KG1 (cell line): ENCODE data around the gene PRXL2B.
"Not testable (repeated sequence)": the region's sequence is repeated elsewhere in the genome, so short reads cannot be mapped to it uniquely, and the experiment has no call there.

Experiments
- DNase-seq: peaks from one replicate; lab custom pipeline; 2025; lab: John Stamatoyannopoulos, UW

The PRXL2B gene

DNA sequence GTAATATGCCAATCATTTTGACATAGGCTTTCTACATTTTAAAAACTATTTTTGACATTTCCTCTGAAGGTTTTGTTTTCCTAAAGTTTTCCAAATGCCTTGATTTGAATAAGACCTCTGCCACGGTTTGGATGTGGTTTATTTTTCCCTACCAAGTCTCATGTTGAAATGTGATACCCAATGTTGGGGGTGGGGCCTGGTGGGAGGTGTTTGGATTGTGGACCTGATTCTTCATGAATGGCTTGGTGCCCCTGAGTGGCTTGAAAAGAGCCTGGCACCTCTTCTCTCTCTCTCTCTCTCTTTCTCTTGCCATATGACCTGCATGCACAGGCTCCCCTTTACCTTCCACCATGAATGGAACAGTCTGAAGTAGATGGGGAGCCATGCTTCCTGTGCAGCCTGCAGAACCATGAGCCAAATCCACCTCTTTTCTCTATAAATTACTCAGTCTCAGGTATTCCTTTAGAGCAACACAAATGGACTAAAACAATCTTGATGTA, 31.4 kb downstream of the PRXL2B start:
- no peak for DNase-seq

GRCh38 chr1:2623571-2624337, 37.2 kb downstream of the PRXL2B start:
- DNase-seq: no peak

- DNase-seq: no peak
Observed at GRCh38 chr1:2624735-2625300, 38.2 kb downstream of the PRXL2B start.

DNA sequence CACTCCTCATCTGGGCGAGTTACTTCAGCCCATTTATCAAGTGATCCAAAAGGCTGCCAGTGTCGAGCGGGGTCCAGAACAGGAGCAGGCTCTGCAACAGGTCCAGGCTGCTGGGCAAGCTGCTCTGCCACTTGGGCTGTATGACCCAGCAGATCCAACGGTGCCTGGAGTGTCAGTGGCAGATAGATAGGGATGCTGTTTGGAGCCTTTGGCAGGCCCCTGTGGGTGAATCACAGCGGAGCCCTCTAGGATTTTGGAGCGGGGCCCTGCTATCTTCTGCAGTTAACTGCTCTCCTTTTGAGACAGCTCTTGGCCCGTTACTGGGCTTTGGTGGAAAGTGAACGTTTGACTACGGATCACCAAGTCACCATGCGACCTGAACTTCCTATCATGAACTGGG, 38.7 kb downstream of the PRXL2B start:
- DNase-seq: no peak

DNA sequence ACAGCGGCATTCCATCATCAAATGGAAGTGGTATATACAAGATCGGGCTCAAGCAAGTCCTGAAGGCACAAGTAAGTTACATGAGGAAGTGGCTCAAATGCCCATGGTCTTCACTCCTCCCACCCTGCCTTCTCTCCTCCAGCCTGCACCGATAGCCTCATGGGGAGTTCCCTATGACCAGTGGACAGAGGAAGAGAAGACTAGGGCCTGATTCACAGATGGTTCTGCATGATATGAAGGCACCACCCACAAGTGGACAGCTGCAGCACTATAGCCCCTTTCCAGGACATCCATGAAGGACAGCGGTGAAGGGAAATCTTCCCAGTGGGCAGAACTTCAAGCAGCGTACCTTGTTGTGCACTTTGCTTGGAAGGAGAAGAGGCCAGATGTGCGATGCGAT, 39.2 kb downstream of the PRXL2B start:
- DNase-seq: not testable (repeated sequence)

DNA sequence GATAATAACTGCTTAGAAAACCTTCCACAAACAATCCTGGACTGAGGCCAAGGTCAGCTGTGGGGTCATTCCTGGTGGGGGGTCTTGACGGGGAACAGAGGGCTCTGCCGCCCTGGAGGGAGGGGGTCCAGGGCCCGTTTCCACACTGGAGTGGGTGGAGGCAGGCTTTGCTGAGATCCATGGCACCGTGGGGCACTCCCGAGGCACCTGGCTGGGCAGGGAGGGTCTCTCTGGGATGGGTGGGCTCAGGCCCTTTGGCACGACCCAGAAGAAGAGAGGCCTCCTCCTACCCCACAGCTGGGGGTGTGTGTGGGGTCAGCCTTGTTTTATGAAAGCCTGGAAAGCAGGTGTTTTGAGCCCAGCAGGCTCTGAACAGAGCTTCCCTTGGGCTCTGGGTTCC, 41.2 kb downstream of the PRXL2B start:
- no peak for DNase-seq

GRCh38 chr1:2628191-2628932, 41.8 kb downstream of the PRXL2B start:
- no peak for DNase-seq

- no peak for DNase-seq
Observed at GRCh38 chr1:2628933-2629626, 42.5 kb downstream of the PRXL2B start.

- DNase-seq: no peak
Observed at GRCh38 chr1:2629627-2630497, 43.3 kb downstream of the PRXL2B start.

DNA sequence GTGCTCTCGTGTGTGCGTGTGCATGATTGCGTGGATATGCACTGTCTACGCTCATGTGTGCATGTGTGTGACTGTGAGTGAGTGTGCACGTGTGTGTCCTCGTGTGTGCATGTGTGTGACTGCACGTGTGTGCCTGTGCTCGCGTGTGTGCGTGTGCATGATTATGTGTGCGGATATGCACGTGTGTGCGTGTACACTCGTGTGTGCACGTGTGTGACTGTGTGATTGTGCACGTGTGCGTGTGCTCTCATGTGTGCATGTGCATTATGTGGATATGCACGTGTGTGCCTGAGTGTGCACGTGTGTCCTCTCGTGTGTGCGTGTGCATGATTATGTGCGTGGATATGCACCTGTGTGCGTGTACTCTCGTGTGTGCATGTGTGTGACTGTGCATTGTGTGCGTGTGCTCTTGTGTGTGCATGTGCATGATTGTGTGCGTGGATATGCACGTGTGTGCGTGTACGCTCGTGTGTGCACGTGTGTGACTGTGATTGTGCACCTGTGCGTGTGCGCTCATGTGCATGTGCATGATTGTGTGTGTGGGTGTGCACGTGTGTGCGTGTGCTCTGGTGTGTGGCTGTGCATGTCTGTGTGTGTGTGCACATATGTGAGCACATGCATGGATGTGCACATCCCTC, 44.0 kb downstream of the PRXL2B start:
- DNase-seq: no peak

DNA sequence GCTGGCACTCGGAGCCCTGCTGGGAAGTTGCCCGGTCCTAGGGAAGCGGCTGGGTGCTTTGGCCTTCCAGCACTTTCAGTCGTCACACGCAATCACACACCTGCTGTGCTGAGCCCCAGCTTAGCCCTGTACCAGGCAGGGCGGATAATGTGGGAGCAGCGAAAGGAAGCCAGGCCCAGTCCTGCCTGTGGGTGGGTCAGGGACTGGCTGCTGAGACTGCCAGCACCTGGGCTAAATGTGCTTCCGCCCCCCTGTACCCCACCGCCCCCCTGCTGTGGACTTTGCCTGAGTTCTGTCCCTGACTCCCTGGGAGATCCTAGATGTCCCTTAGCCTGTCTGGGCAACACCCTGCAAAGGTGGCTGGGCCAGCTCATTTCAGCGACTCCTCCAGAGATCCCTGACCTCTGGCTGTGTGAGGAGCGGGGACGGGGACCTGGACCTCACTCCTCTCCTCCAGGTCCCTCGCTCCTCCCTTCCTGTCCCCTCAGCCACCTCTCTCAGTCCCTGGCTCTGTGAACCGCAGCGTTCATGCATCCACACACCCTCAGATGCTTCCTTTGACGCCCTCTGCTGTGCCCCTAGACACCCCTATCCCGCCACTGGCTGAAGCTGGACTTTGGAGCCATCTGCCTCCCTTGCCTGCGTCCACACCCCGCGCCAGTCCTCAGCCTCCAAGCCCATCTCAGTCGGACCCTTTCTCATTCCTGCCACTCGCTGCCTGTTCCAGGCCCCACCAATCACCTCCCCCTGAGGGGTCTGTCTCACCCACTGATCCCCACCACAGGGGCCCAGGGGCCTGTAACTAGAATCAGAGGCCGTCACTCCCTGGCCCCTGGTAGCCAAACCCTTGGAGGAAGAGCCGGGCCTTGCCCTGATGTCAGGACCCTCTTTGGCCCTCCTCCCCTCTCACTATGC, 44.8 kb downstream of the PRXL2B start:
- no peak for DNase-seq

DNA sequence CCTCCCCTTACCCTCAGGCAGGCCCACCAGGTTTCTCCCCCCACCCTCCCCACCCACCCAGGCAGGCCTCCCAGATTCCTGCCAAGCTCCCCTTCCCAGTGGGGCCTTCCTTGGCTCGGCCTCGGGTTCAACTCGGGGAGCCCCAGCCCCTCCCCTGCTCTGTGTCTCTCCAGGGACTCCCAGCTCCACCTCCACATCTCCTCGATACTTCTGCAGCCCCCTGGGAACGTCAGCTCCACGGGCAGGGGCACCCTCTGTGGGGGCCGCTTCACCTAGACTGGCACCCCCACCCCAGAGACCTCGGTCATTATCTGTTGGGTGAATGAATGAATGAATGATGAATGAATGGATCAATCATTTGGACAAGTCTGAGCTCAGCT, 45.5 kb downstream of the PRXL2B start:
- no peak for DNase-seq

- DNase-seq: no peak
Observed at GRCh38 chr1:2632561-2633361, 46.2 kb downstream of the PRXL2B start, which contains the start of gene MMEL1. Gene MMEL1 (minus strand): TSS chr1:2633016. CDS start chr1:2629484, 3,532 bp downstream.

- DNase-seq: no peak
Observed at GRCh38 chr1:2633366-2633935, 46.9 kb downstream of the PRXL2B start.

GRCh38 chr1:2633936-2634491, 47.4 kb downstream of the PRXL2B start:
- no peak for DNase-seq

DNA sequence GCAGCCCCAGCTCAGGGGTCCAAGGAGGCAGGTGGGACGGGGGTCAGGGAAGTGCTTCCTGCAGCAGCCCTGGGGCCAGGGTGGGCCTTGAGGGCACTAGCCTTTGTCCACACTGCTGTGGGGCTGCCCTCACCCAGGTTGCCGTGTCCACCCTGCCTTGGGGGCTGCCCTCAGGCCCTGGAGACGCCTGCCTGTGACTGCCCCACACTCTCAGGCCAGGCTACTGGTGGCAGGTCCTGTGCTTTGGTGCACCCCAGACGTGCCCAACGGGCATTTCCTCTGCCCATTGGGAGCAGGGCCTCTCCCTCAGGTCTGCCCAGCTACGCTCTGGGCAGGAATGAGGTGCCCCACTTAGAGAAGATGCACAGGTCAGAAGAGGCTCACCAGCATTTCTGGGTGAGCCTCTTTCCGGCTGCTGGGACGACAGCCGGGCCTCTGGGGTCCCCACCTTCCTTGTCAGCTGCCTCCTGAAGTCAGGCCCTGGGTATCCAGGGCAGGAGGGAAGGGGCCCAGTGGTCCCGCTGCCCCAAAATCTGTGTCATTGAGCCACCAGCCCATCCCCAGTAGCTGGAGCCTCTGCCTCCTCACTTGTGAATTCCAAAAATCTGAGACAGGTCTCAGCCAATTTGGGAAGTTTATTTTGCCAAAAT, 48.9 kb downstream of the PRXL2B start:
- no peak for DNase-seq

DNA sequence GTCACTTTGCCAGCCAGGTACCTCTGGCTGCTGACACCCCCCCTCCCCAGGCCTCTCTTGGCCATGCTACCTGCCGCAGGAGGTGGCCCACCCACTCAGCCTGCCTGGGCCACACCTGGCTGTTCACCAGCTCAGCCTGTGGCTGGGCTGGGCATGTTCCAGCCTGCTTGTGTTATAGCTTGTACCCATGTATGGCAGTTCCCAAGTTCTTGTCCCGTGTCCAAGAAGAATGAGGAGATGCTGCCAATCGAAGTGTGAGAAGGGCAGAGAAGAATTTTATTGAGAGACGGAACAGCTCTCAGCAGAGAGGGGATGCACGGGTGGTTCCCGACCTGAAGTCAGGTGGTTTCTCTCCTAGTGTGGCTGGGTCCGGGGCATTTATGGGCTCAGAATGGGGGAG, 50.2 kb downstream of the PRXL2B start:
- no peak for DNase-seq
